Kidney glomerular epithelial cell (primary cell): ENCODE data around the gene ABHD17B.

ENCODE experiments used
- DNase-seq: peaks from one replicate; lab custom pipeline; 2025; lab: John Stamatoyannopoulos, UW

The ABHD17B gene

GRCh38 chr9:71876829-71877228, 34.2 kb downstream of the ABHD17B start:
- DNase-seq, result no peak

- no peak for DNase-seq
Measured at GRCh38 chr9:71876106-71876505, 34.9 kb downstream of the ABHD17B start.

- DNase-seq, result no peak
Measured at GRCh38 chr9:71875345-71875744, 35.6 kb downstream of the ABHD17B start.

- DNase-seq, result no peak
Measured at GRCh38 chr9:71863631-71864030, 47.4 kb downstream of the ABHD17B start.

GRCh38 chr9:71861618-71862017, 49.4 kb downstream of the ABHD17B start:
- no peak for DNase-seq

GRCh38 chr9:71859939-71860338, 51.1 kb downstream of the ABHD17B start:
- no peak for DNase-seq

- DNase-seq, result no peak
Measured at GRCh38 chr9:71858812-71859211, 52.2 kb downstream of the ABHD17B start.

- no peak for DNase-seq
Measured at GRCh38 chr9:71858102-71858798, 52.7 kb downstream of the ABHD17B start.

GRCh38 chr9:71857159-71857558, 53.8 kb downstream of the ABHD17B start:
- DNase-seq, result no peak

- DNase-seq, result no peak
Measured at GRCh38 chr9:71854811-71855210, 56.2 kb downstream of the ABHD17B start.

GRCh38 chr9:71853084-71853483, 57.9 kb downstream of the ABHD17B start:
- DNase-seq, result no peak

- DNase-seq, result no peak
Measured at GRCh38 chr9:71850996-71851395, 60.0 kb downstream of the ABHD17B start.

- DNase-seq, result no peak
Measured at GRCh38 chr9:71847892-71848291, 63.1 kb downstream of the ABHD17B start.

- no peak for DNase-seq
Measured at GRCh38 chr9:71844808-71845207, 66.2 kb downstream of the ABHD17B start.

- DNase-seq, result no peak
Measured at GRCh38 chr9:71839668-71840067, 71.3 kb downstream of the ABHD17B start.

GRCh38 chr9:71835596-71835995, 75.4 kb downstream of the ABHD17B start:
- no peak for DNase-seq

GRCh38 chr9:71830929-71831328, 80.1 kb downstream of the ABHD17B start:
- no peak for DNase-seq

- DNase-seq, result no peak
Measured at GRCh38 chr9:71830153-71830552, 80.8 kb downstream of the ABHD17B start.

GRCh38 chr9:71826279-71826678, 84.7 kb downstream of the ABHD17B start:
- DNase-seq, result no peak

- no peak for DNase-seq
Measured at GRCh38 chr9:71824257-71824656, 86.7 kb downstream of the ABHD17B start.

GRCh38 chr9:71822935-71823334, 88.1 kb downstream of the ABHD17B start:
- no peak for DNase-seq

- no peak for DNase-seq
Measured at GRCh38 chr9:71822456-71822855, 88.5 kb downstream of the ABHD17B start.

- DNase-seq, result no peak
Measured at GRCh38 chr9:71821405-71821804, 89.6 kb downstream of the ABHD17B start.

GRCh38 chr9:71820403-71820921, 90.5 kb downstream of the ABHD17B start:
- DNase-seq, result no peak
